GF-D8 (cell line): ENCODE results near the gene PLPPR3.
"Not testable (repeated sequence)": the region's sequence is repeated elsewhere in the genome, so short reads cannot be mapped to it uniquely, and the experiment has no call there.

Experiments used
- DNase-seq: peaks from one replicate; lab custom pipeline; 2025; lab: John Stamatoyannopoulos, UW

The PLPPR3 gene

GRCh38 chr19:829129-829758 lies 7.5 kb upstream of the PLPPR3 start:
- no peak for DNase-seq

GRCh38 chr19:827710-828321 lies 6.1 kb upstream of the PLPPR3 start, which contains the start of gene AZU1:
Gene AZU1 (plus strand): TSS chr19:827837. CDS start chr19:827847, 10 bp downstream.
- DNase-seq = peak; percentile 61

- no peak for DNase-seq
Observed at GRCh38 chr19:827314-827709, 5.6 kb upstream of the PLPPR3 start.

- no peak for DNase-seq
Observed at GRCh38 chr19:825897-826644, 4.3 kb upstream of the PLPPR3 start.

- peak; percentile 36 for DNase-seq
Observed at GRCh38 chr19:824885-825284, 3.1 kb upstream of the PLPPR3 start.

- peak; percentile 61 for DNase-seq
Observed at GRCh38 chr19:823565-824121, 1.9 kb upstream of the PLPPR3 start.

GRCh38 chr19:821231-821824 lies 427 bp downstream of the PLPPR3 start:
- no peak for DNase-seq

GRCh38 chr19:820212-820611 lies 1.5 kb downstream of the PLPPR3 start:
- DNase-seq = not testable (repeated sequence)

- no peak for DNase-seq
Observed at GRCh38 chr19:816500-816857, 5.3 kb downstream of the PLPPR3 start.

- no peak for DNase-seq
Observed at GRCh38 chr19:815775-816499, 5.8 kb downstream of the PLPPR3 start.

GRCh38 chr19:815079-815774 lies 6.5 kb downstream of the PLPPR3 start:
- DNase-seq = no peak

GRCh38 chr19:814152-815078 lies 7.3 kb downstream of the PLPPR3 start:
- DNase-seq = no peak

- DNase-seq = no peak
Observed at GRCh38 chr19:813219-814151, 8.3 kb downstream of the PLPPR3 start.

- no peak for DNase-seq
Observed at GRCh38 chr19:812747-813218, 9.0 kb downstream of the PLPPR3 start.

- no peak for DNase-seq
Observed at GRCh38 chr19:812049-812746, 9.6 kb downstream of the PLPPR3 start.

- DNase-seq = no peak
Observed at GRCh38 chr19:811506-812048, 10.2 kb downstream of the PLPPR3 start.

- no peak for DNase-seq
Observed at GRCh38 chr19:810883-811489, 10.8 kb downstream of the PLPPR3 start.
